HG02588 (cell line): ENCODE measurements around the gene KCNK3.
"Not testable (repeated sequence)": the region's sequence is repeated elsewhere in the genome, so short reads cannot be mapped to it uniquely, and the experiment has no call there.

Experiments used
- ATAC-seq: cut with Tn5 transposase; IDR thresholded peaks from one replicate; pipeline ENCODE4 v1.9.1; 2021; ENCODE audit warnings: mild to moderate bottlenecking, moderate library complexity; ENCODE audit not compliant: unreplicated experiment

The KCNK3 gene

DNA sequence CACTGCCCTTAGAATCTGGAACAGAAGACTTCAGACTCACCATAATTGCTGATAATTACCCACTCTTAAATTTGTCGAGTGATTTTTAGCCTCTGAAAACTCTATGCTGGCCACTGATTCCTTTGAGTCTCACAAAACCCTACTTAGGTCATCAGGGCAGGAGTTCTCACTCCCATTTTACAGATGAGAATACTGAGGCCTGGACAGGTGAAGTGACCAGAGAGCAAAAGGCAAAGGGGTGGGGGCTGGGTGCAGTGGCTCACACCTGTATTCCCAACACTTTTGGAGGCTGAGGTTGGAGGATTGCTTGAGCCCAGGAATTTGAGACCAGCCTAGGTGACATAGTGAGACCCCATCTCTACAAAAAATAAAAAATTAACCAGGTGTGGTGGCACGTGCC is 36.8 kb downstream of the KCNK3 start:
- no peak for ATAC-seq

- no peak for ATAC-seq
Observed at GRCh38 chr2:26730549-26731344, 38.2 kb downstream of the KCNK3 start.

GRCh38 chr2:26731714-26732113 is 39.2 kb downstream of the KCNK3 start:
- no peak for ATAC-seq

DNA sequence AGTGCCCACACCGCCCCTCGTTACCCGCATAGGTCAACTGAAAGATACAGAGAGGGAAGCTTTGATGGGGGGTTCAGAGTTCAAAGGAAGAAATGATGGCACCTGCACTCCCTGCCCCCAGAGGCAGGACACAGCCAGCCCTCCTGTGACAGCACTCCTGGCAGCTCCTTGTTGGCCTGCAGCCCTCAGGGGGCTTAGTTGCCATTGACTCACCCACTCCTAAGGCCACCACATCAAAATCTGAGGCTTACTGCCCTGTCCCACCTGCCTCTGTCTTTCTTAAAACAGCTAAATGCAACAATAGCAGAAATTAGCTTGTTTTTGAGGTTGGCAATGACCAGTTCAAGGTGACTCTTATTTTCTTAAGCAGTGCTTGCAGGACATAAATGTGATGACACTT is 39.9 kb downstream of the KCNK3 start:
- no peak for ATAC-seq

DNA sequence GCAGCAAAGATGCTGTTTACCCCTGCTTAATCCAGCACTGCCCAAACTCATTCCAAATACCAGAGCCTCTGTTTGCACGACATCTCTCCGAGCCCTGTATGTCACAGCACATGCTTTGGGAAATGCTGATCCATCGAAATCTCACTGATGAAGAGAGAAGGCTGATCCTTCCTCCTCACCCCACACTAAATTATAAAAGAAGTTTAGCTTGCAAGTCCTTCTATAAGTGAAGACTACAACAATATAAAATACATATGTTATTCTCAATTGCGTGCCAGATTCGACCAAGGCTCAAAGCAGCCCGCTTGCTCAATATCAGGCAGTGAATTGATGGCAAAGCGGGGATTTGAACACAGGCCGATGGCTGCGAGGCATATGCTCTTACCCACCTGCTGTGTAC is 40.9 kb downstream of the KCNK3 start:
- ATAC-seq: no peak

DNA sequence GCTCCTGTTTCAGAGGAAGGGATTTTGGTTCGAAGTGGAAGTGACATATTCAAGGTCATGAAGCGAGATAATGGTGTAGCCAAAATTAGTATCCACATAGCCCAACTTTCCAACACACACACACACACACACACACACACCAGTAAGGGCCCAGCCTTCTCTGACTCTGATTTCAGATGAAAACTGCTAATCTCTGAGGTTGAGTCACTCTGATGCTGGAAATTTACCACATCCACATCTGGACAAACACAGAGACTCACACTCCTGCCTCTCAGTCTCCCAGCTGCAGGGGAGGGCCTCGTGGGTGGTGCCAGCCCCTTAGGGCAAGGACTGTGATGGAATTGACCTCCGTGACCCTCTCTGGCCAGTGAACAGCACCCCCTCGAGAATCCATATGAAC is 42.6 kb downstream of the KCNK3 start:
- ATAC-seq: no peak

DNA sequence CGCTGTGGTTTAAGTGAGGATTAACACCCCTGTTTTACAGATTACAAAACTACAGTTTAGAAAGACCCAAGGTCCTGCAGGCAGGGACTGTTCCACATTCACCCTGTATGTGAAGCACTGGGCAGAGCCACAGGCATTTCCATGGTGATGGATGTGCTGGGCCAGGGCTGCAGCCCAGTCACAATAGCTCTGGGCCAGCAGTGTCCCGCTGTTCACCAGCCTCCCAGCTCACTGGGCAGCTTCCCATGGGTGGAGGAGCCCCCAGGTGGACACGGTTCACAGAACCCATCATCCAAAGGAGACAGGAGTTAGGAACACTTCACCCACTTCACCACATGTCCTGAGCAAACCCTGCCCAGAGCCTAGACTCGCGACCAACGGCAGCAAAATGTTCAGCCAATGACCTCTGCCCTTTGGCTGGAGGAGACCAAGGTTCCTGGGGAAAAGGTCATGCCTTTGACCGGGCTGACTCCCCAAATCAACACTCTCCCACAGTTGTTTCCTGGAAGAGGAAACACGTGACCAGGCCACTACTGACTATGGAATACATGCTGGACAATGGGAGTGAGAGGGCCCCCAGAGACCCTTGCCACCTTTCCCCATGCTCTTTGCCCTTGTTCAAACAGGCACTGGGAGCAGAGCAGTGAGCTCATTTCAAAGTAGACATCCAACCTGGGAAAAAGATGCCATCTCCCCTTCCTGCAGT is 43.5 kb downstream of the KCNK3 start:
- ATAC-seq: no peak

DNA sequence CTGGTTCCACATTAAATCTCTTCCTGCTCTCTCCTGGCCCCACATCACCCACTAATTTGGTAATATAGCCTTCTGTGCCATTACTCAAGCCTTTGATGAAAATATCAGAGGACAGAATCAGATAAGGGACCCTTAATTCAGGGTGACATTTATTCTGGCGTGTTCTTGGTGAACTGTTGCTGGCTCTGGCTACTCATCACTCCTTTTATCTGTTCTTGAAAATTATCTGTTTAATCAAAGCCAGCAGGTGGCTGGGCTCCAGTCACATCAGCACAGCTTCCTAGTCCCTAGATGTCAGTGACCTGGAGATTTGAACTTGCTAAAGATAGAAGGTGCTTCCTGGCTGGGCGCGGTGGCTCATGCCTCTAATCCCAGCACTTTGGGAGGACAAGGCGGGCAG is 44.7 kb downstream of the KCNK3 start:
- ATAC-seq: no peak

DNA sequence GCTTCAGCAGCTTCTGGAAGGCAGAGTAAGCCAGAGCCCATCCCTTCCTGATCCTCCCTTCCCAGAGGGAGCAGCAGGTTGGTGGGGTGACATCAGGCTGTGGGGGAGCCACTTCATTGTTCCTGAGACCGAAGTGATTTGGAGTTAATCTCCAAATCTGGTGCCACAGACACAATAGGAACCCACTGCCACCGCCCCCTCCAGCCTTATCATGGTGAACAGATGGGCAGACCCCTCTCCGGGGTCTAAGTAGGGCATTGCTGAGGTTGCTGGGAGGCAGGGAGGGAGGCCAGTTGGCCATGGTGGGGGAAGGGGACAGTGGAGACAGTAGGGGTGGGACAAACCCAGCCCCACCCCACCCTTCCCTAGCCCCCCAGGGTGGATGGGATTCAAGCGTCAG is 46.0 kb downstream of the KCNK3 start:
- no peak for ATAC-seq

DNA sequence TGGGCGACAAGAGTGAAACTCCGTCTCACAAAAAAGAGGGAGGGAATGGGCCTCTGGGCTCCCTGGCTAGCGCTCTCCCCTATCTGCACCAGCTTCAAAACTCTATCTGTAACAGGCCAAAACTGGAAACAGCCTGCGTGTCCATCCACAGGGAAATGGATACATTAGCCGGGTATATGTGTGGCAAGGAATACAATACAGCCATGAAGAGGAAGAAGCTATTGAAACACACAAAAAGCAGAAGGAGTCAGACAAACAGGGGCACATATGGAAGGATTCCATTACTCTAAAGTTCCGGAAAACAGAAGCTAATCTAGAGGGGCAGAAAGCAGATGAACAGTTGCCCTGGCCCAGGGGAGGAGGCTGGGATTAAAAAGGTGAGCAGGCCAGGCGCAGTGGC is 47.0 kb downstream of the KCNK3 start:
- ATAC-seq: no peak

GRCh38 chr2:26740346-26740745 is 47.8 kb downstream of the KCNK3 start:
- no peak for ATAC-seq

DNA sequence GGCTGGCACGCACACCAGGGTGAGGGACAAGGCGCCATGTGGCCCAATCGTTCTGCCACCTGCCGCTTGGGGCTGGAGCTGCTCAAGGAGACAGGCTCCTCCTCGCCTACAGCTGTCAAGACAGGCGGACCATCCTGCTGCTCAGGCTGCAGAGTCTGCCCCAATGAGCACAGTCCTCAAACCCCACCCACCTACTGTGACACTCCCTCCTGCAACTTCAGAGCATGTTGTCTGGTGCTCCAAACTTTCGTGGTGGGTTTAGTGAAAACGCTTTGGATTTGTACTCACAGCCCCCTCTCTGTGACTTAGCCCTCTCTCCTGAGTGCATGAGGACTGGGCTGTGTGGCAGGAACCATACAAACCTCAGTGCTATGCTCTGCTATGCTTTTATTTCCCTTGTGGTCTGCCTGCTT is 48.4 kb downstream of the KCNK3 start:
- no peak for ATAC-seq

GRCh38 chr2:26742048-26742770 is 49.7 kb downstream of the KCNK3 start:
- no peak for ATAC-seq

DNA sequence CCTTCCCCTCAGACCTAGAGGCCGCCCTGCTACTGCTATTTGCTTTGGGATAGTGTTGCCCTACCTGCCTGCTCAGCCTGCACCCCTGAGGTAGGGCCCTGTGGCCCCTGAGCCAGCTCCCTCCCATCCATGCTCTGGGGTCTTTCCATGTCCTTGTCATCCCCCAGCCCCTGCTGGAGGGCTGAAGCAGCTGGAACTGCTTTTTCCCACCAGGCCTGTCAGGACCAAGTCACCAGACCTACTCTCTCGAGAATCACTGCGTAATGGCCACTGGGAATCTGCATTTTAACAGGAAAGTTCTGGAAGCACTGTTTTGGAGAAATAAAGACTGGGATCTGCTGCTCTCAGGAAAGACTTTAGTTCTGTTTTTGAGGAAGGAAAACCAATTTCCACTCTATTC is 51.3 kb downstream of the KCNK3 start:
- ATAC-seq: no peak

- no peak for ATAC-seq
Observed at GRCh38 chr2:26744953-26745352, 52.4 kb downstream of the KCNK3 start.

GRCh38 chr2:26745609-26746327 is 53.2 kb downstream of the KCNK3 start:
- ATAC-seq: no peak

DNA sequence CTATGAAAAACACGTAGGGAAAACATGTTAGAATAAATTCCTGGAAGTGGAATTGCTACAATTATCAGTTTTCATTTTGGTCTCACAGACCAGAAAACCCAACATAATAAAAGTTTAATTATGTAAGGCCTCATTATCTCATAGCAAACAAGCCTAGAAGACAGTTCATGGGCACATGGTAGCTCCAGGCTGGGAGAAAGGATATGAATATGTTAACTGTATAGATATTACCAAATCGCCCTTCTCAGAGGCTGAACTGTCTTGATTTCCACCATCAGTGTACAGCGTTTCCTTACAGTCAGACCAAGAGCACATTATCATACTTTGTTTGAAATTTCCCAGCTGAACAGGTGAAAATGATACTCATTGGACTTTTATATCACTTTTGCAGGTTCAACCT is 54.4 kb downstream of the KCNK3 start:
- no peak for ATAC-seq

DNA sequence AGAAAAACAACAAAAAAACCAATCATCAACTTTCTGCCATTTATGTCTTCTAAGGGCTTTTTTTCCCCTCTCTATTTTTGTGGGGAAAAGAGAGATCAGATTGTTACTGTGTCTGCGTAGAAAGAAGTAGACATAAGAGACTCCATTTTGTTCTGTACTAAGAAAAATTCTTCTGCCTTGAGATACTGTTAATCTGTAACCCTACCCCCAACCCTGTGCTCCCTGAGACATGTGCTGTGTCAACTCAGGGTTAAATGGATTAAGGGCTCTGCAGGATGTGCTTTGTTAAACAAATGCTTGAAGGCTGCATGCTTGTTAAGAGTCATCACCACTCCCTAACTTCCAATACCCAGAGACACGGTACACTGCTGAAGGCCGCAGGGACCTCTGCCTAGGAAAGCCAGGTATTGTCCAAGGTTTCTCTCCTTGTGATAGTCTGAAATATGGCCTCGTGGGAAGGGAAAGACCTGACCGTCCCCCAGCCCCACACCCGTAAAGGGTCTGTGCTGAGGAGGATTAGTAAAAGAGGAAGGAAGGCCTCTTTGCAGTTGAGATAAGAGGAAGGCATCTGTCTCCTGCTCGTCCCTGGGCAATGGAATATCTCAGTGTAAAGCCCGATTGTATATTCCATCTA is 57.4 kb downstream of the KCNK3 start:
- not testable (repeated sequence) for ATAC-seq

DNA sequence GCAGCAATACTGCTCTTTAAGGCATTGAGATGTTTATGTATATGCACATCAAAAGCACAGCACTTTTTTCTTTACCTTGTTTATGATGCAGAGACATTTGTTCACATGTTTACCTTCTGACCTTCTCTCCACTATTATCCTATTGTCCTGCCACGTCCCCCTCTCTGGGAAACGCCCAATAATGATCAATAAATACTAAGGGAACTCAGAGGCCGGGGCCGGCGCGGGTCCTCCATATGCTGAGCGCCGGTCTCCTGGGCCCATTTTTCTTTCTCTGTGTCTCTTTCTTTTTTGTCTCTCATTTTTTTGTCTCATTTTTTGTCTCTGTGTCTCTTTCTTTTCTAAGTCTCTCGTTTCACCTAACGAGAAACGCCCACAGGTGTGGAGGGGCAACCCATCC is 57.9 kb downstream of the KCNK3 start:
- not testable (repeated sequence) for ATAC-seq

GRCh38 chr2:26752656-26753055 is 60.1 kb downstream of the KCNK3 start:
- ATAC-seq: no peak

DNA sequence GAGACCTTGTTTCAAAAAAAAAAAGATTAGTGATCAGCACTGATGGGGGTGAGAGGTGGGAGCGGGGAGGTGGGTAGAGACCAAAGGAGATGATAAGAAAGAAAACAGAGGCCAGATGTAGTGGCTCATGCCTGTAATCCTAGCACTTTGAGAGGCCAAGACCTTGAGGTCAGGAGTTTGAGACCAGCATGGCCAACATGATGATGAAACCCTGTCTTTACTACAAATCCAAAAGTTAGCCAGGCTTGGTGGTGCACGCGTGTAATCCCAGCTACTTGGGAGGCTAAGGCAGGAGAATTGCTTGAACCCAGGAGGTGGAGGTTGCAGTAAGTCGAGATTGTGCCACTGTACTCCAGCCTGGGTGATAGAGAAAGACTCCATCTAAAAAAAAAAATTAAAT is 62.0 kb downstream of the KCNK3 start:
- no peak for ATAC-seq
